NCI-H1436 treated with DMSO at 0.1 percent for 48 hours (cell line): Measurements from ENCODE around the gene PCYT2.

Source experiments
- DNase-seq: peaks from one replicate; lab custom pipeline; 2025; lab: John Stamatoyannopoulos, UW

The PCYT2 gene

DNA sequence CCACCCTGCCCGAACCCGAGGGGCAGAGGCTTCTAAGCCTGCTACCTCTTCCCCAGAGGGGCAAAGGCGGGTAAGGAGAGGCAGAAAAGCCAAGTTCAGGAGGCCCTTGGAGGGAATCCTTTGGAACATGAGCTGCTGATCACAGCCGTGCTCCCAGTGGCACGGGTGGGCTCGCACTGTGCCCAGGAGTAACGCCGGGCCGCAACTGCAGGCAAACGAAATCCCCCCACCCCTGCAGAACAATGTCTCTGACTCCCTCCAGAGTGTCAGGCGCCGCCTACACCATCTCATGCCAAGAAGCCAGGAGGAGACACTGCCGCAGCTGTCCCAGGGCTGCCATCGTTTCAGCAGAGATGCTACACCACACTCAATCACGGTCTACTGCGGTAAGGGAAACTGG is 59.8 kb downstream of the PCYT2 start:
- no peak for DNase-seq
